Activated naive CD4-positive, alpha-beta T cell treated with Interleukin-2 at 50 U/mL for 16 hours (primary cell): ENCODE results near the gene ESYT2.
"Not testable (repeated sequence)": the region's sequence is repeated elsewhere in the genome, so short reads cannot be mapped to it uniquely, and the experiment has no call there.

ENCODE experiments used
- DNase-seq: peaks from one replicate; pipeline ENCODE4 v3.0.0-alpha.2; 2020

Gene ESYT2

GRCh38 chr7:158854681-158855081 is 25.4 kb upstream of the ESYT2 start:
- no peak for DNase-seq

- no peak for DNase-seq
These were observed 21.3 kb upstream of the ESYT2 start for GRCh38 chr7:158850545-158851102.

GRCh38 chr7:158849768-158850544 is 20.6 kb upstream of the ESYT2 start:
- DNase-seq: no peak

GRCh38 chr7:158849442-158849767 is 20.1 kb upstream of the ESYT2 start:
- DNase-seq: no peak

- peak; percentile 22 for DNase-seq
These were observed 18.1 kb upstream of the ESYT2 start for GRCh38 chr7:158847451-158847866.

- no peak for DNase-seq
These were observed 17.0 kb upstream of the ESYT2 start for GRCh38 chr7:158846304-158846703.

GRCh38 chr7:158843771-158844170 is 14.5 kb upstream of the ESYT2 start:
- no peak for DNase-seq

GRCh38 chr7:158842486-158842885 is 13.2 kb upstream of the ESYT2 start:
- no peak for DNase-seq

GRCh38 chr7:158840604-158841003 is 11.3 kb upstream of the ESYT2 start:
- no peak for DNase-seq

GRCh38 chr7:158839177-158839576 is 9.9 kb upstream of the ESYT2 start:
- DNase-seq: not testable (repeated sequence)

- no peak for DNase-seq
These were observed 8.7 kb upstream of the ESYT2 start for GRCh38 chr7:158837790-158838637.

- no peak for DNase-seq
These were observed 7.4 kb upstream of the ESYT2 start for GRCh38 chr7:158836692-158837091.

GRCh38 chr7:158834878-158835784 is 5.8 kb upstream of the ESYT2 start:
- no peak for DNase-seq

- no peak for DNase-seq
These were observed 3.7 kb upstream of the ESYT2 start for GRCh38 chr7:158832994-158833393.

- DNase-seq: no peak
These were observed 2.4 kb upstream of the ESYT2 start for GRCh38 chr7:158831738-158832091.

GRCh38 chr7:158830211-158830723 is 958 bp upstream of the ESYT2 start:
- no peak for DNase-seq

GRCh38 chr7:158829021-158829341 is 328 bp downstream of the ESYT2 start:
- DNase-seq: peak; percentile 72

- no peak for DNase-seq
These were observed 932 bp downstream of the ESYT2 start for GRCh38 chr7:158828133-158829020.

- DNase-seq: no peak
These were observed 1.7 kb downstream of the ESYT2 start for GRCh38 chr7:158827411-158828132.

- DNase-seq: peak; percentile 46
These were observed 3.5 kb downstream of the ESYT2 start for GRCh38 chr7:158825628-158826289.

GRCh38 chr7:158824028-158824427 is 5.3 kb downstream of the ESYT2 start:
- peak; percentile 66 for DNase-seq
